ENCODE data around the gene ATP5PF. TPM values are rescaled to one million over a fixed set of nuclear protein-coding genes. Genes with fewer than 3 reads are reported as not detected.

Gene ATP5PF
- total and polyA plus RNA-seq, 2 of the 4 experiments (the other 2 are of a cell fraction) = 76.0 to 190 TPM

DNA sequence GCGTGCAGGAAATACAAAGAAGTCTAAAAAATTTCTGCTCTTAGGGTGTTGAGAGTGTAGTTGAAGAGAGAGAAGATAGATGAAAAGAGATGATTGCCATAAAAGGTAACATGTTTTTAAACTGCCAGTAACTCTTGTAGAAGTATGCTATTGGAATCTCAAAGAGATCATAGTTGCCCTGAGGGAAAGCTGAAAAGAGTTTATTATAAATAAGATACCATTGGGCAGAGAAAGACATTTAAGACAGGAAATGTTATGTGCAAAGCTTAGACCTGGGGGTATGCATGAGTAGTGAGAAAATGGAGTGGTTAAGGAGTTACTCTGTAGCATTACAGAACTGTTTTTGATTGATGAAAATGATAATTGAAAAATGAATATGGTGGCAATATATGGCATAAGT is 17.7 kb upstream of the ATP5PF start:
- Histone ChIP-seq H4K91ac (ENCODE audit: insufficient read depth, low read depth, low read length) (no peak overlapping the region), H4K20me1 (ENCODE audit: insufficient read depth, low read length) (no peaks in the 10 kb centered on the region), H3K9me3 (ENCODE audit: control insufficient read depth, insufficient read depth, low read length) (no peaks in the 10 kb centered on the region), H4K8ac (ENCODE audit: low read depth in 2 of 2, low read length in 2 of 2) (no peak overlapping the region), H2AK9ac (replicated peaks; ENCODE audit: low read depth, low read length, poor library complexity) (no peak overlapping the region), H3K4me2 (ENCODE audit: low read depth, low read length) (no peak overlapping the region), H3K14ac (replicated peaks; ENCODE audit: low read depth, low read length) (no peak overlapping the region), H3K4me1 (ENCODE audit: control insufficient read depth, insufficient read depth, low read length) (peaks cover 3% of the 10 kb centered on the region; the same call in 1 of the 2 replicates), H3K9ac (ENCODE audit: low read depth, low read length) (no peak overlapping the region), H2BK120ac (ENCODE audit: low read depth, low read length) (no peak overlapping the region), H3K56ac (ENCODE audit: extremely low read depth, insufficient read depth, low read length) (no peak overlapping the region), H3K18ac (ENCODE audit: low read depth, low read length) (no peak overlapping the region), H2AFZ (replicated peaks; ENCODE audit: low read length, poor library complexity) (no peak overlapping the region), H3K79me1 (ENCODE audit: low read depth in 1 of 2, low read length in 2 of 2) (peaks cover 3 to 4% of the 10 kb centered on the region in 2 experiments; a peak in 1 of 4 replicates), H2AK5ac (ENCODE audit: low read depth, low read length) (no peak overlapping the region), H3K27me3 (ENCODE audit: control insufficient read depth, insufficient read depth, low read length) (no peaks in the 10 kb centered on the region), H3K23ac (ENCODE audit: low read depth, low read length) (no peak overlapping the region), H2BK20ac (ENCODE audit: low read depth, low read length) (no peak overlapping the region), H3K4me3 (ENCODE audit: insufficient read depth, low read depth, low read length) (no peak overlapping the region), H3K36me3 (ENCODE audit: control insufficient read depth, insufficient read depth, low read length) (peaks cover 12% of the 10 kb centered on the region), H3K9me1 (ENCODE audit: insufficient read depth, low read length) (no peaks in the 10 kb centered on the region; the same call in 1 of the 2 replicates), H2BK5ac (ENCODE audit: low read depth, low read length, poor library complexity, severe bottlenecking) (no peak overlapping the region), H3K27ac (ENCODE audit: insufficient read depth, low read length) (no peak overlapping the region), H4K5ac (ENCODE audit: low read depth, low read length) (no peak overlapping the region), H2BK15ac (ENCODE audit: low read depth, low read length) (no peak overlapping the region), H3K4ac (ENCODE audit: low read depth, low read length) (no peak overlapping the region)
- no TSS peak for BruUV-seq (replicated peaks)
- in situ Hi-C loops (cut with MboI; ENCODE audit: low sequenced_read_pairs) = no loop called here
- WGBS, 2 experiments (ENCODE audit: extremely low coverage in 2 of 2, insufficient read length in 1 of 2) = 89% methylated on average over 1 of the region's 1 CpG; no CpG with 5 or more reads in 1 of the 2 experiments
- dilution Hi-C loops (cut with HindIII; ENCODE audit: low sequenced_read_pairs, unreplicated experiment) = no loop called here
- intact Hi-C loops (cut with micrococcal nuclease) = no loop called here
- no peak for ATAC-seq (ENCODE audit: low read depth)
- TF ChIP-seq BHLHE40 (IDR thresholded peaks at IDR 0.05; ENCODE audit: low read depth, low read length) (no peak), NFE2L2 (IDR thresholded peaks at IDR 0.05; ENCODE audit: low read depth, low read length) (no peak), FOS (IDR thresholded peaks at IDR 0.05; ENCODE audit: low read depth, low read length) (no peak), RFX5 (IDR thresholded peaks at IDR 0.05; ENCODE audit: low read depth, low read length) (no peak), CHD1 (IDR thresholded peaks at IDR 0.05; ENCODE audit: low read depth, low read length) (no peak), MAFK (IDR thresholded peaks at IDR 0.05; ENCODE audit: low read depth, low read length) (no peak), RAD21 (IDR thresholded peaks at IDR 0.05; ENCODE audit: low read length) (no peak), CEBPB (IDR thresholded peaks at IDR 0.05; ENCODE audit: low read depth, low read length) (no peak), SMC3 (IDR thresholded peaks at IDR 0.05; ENCODE audit: low read depth, low read length) (no peak), MXI1 (IDR thresholded peaks at IDR 0.05; ENCODE audit: borderline replicate concordance, low read depth, low read length) (no peak), RCOR1 (IDR thresholded peaks at IDR 0.05; ENCODE audit: insufficient replicate concordance, low read length) (no peak), POLR2A (IDR thresholded peaks at IDR 0.05; ENCODE audit: low read depth, low read length) (no peak)
- TF ChIP-seq, protein P1, sequence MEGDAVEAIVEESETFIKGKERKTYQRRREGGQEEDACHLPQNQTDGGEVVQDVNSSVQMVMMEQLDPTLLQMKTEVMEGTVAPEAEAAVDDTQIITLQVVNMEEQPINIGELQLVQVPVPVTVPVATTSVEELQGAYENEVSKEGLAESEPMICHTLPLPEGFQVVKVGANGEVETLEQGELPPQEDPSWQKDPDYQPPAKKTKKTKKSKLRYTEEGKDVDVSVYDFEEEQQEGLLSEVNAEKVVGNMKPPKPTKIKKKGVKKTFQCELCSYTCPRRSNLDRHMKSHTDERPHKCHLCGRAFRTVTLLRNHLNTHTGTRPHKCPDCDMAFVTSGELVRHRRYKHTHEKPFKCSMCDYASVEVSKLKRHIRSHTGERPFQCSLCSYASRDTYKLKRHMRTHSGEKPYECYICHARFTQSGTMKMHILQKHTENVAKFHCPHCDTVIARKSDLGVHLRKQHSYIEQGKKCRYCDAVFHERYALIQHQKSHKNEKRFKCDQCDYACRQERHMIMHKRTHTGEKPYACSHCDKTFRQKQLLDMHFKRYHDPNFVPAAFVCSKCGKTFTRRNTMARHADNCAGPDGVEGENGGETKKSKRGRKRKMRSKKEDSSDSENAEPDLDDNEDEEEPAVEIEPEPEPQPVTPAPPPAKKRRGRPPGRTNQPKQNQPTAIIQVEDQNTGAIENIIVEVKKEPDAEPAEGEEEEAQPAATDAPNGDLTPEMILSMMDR (conservative IDR thresholded peaks at IDR 0.05; ENCODE audit: low read depth, low read length) = no peak
- TF ChIP-seq, protein P2, sequence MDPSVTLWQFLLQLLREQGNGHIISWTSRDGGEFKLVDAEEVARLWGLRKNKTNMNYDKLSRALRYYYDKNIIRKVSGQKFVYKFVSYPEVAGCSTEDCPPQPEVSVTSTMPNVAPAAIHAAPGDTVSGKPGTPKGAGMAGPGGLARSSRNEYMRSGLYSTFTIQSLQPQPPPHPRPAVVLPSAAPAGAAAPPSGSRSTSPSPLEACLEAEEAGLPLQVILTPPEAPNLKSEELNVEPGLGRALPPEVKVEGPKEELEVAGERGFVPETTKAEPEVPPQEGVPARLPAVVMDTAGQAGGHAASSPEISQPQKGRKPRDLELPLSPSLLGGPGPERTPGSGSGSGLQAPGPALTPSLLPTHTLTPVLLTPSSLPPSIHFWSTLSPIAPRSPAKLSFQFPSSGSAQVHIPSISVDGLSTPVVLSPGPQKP (IDR thresholded peaks at IDR 0.05; ENCODE audit: borderline replicate concordance, low read depth, low read length) = no peak
- TF ChIP-seq, protein P3, sequence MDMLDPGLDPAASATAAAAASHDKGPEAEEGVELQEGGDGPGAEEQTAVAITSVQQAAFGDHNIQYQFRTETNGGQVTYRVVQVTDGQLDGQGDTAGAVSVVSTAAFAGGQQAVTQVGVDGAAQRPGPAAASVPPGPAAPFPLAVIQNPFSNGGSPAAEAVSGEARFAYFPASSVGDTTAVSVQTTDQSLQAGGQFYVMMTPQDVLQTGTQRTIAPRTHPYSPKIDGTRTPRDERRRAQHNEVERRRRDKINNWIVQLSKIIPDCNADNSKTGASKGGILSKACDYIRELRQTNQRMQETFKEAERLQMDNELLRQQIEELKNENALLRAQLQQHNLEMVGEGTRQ (IDR thresholded peaks at IDR 0.05; ENCODE audit: low read depth, low read length) = no peak
- no peak for DNase-seq
- POLR2A ChIA-PET (ENCODE audit: unreplicated experiment) = no interaction called here
- CTCF ChIA-PET = interaction anchor here (1.0 kb wide), 1 partner anchor 16 kb away, joined by 6 read pairs; no protein-coding TSS in a partner anchor

Data from IMR-90 (cell line).